SU-DHL-6 (cell line): Measurements from ENCODE around the gene POU3F2.

Experiments used
- H2AFZ ChIP-seq: fragments of 200-600 bp; sonication (generic); 2 replicates; pipeline ENCODE4 v1.6.1; 2014; ENCODE audit warnings: low read depth, mild to moderate bottlenecking, moderate library complexity, mixed read lengths, antibody characterized with exemption, low read length; ENCODE audit not compliant: severe bottlenecking
- H3F3A ChIP-seq: fragments of 200-600 bp; shearing (Covaris generic); 2 replicates; pipeline ENCODE4 v1.6.0; 2016; ENCODE audit warnings: antibody characterized with exemption, mild to moderate bottlenecking; ENCODE audit not compliant: insufficient read depth
- H3K27ac ChIP-seq: fragments of 200-600 bp; sonication (generic); 2 replicates; pipeline ENCODE4 v1.5.1; 2016; ENCODE audit warnings: low read depth, mild to moderate bottlenecking, low read length, moderate library complexity, mixed read lengths
- H3K27me3 ChIP-seq: fragments of 200-600 bp; sonication (generic), shearing (Covaris generic); 2 replicates; pipeline ENCODE4 v1.6.0; 2014; ENCODE audit warnings: mild to moderate bottlenecking, low read length
- H3K36me3 ChIP-seq: fragments of 200-600 bp; sonication (generic); 2 replicates; pipeline ENCODE4 v1.6.1; 2014; ENCODE audit warnings: mild to moderate bottlenecking, low read length, mixed read lengths
- H3K4me2 ChIP-seq: fragments of 300-600, 200-600 bp; shearing (Covaris generic), sonication (generic); 2 replicates; pipeline ENCODE4 v1.6.0; 2014; ENCODE audit warnings: low read length, low read depth, mild to moderate bottlenecking; ENCODE audit not compliant: poor library complexity, severe bottlenecking
- H3K4me3 ChIP-seq: fragments of 200-600 bp; sonication (generic); 2 replicates; pipeline ENCODE4 v1.5.1; 2014; ENCODE audit warnings: antibody characterized with exemption, low read length, mild to moderate bottlenecking, mixed read lengths; ENCODE audit not compliant: insufficient read depth, poor library complexity, severe bottlenecking
- H3K79me2 ChIP-seq: fragments of 200-600 bp; sonication (generic); 2 replicates; pipeline ENCODE4 v1.6.1; 2014; ENCODE audit warnings: mild to moderate bottlenecking, low read length, moderate library complexity; ENCODE audit not compliant: insufficient read depth
- H3K9ac ChIP-seq: fragments of 200-600 bp; sonication (generic); 2 replicates; pipeline ENCODE4 v1.7.0; 2014; ENCODE audit warnings: mild to moderate bottlenecking, low read length
- H3K9me2 ChIP-seq: fragments of 200-600 bp; sonication (generic); replicated peaks from 2 replicates; pipeline ENCODE4 v1.6.1; 2014; ENCODE audit warnings: low read length; ENCODE audit not compliant: insufficient read depth
- H3K9me3 ChIP-seq: fragments of 200-600 bp; sonication (generic); 2 replicates; pipeline ENCODE4 v1.6.1; 2014; ENCODE audit warnings: low read length, mixed read lengths; ENCODE audit not compliant: insufficient read depth
- H4K20me1 ChIP-seq: fragments of 200-600 bp; sonication (generic); 2 replicates; pipeline ENCODE4 v1.6.1; 2014; ENCODE audit warnings: low read depth, mild to moderate bottlenecking, antibody characterized with exemption, low read length, moderate library complexity, mixed read lengths
- CTCF ChIP-seq: fragments of 200-600 bp; sonication (generic); IDR thresholded peaks from one replicate; pipeline ENCODE4 v1.5.1; 2017; ENCODE audit warnings: antibody characterized with exemption, mild to moderate bottlenecking, low read length, moderate library complexity; ENCODE audit not compliant: insufficient read depth, poor library complexity, severe bottlenecking
- EZH2phosphoT487 ChIP-seq: fragments of 200-600 bp; sonication (generic), shearing (Covaris generic); conservative IDR thresholded peaks from 2 replicates; pipeline ENCODE4 v1.6.1; 2018; ENCODE audit warnings: mild to moderate bottlenecking, antibody characterized with exemption, low read length, moderate library complexity, mixed read lengths

POU3F2 gene

GRCh38 chr6:98824902-98825599 is 9.3 kb upstream of the POU3F2 start:
- H3F3A ChIP-seq = no peaks in the 10 kb centered on the region
- no peaks in the 10 kb centered on the region for H3K9me3 ChIP-seq
- H2AFZ ChIP-seq = no peak overlapping the region
- H3K9ac ChIP-seq = no peak overlapping the region
- no peak overlapping the region for H3K4me2 ChIP-seq
- H3K27me3 ChIP-seq = no peaks in the 10 kb centered on the region
- no peaks in the 10 kb centered on the region for H3K9me2 ChIP-seq
- no peaks in the 10 kb centered on the region for H4K20me1 ChIP-seq
- H3K79me2 ChIP-seq = no peaks in the 10 kb centered on the region
- no peak overlapping the region for H3K27ac ChIP-seq
- H3K4me3 ChIP-seq = no peak overlapping the region
- no peaks in the 10 kb centered on the region for H3K36me3 ChIP-seq
- no peak for TF ChIP-seq EZH2phosphoT487
- TF ChIP-seq CTCF = no peak

GRCh38 chr6:98825600-98826230 is 8.7 kb upstream of the POU3F2 start:
- TF ChIP-seq EZH2phosphoT487 (no peak), CTCF (no peak)
- Histone ChIP-seq H3K27me3 (no peaks in the 10 kb centered on the region), H3K79me2 (no peaks in the 10 kb centered on the region), H2AFZ (no peak overlapping the region), H3K9ac (no peak overlapping the region), H3K4me2 (no peak overlapping the region), H3K9me2 (no peaks in the 10 kb centered on the region), H3K4me3 (no peak overlapping the region), H3F3A (no peaks in the 10 kb centered on the region), H3K27ac (no peak overlapping the region), H4K20me1 (no peaks in the 10 kb centered on the region), H3K36me3 (no peaks in the 10 kb centered on the region), H3K9me3 (no peaks in the 10 kb centered on the region)

- Histone ChIP-seq H3K9me2 (no peaks in the 10 kb centered on the region), H3F3A (no peaks in the 10 kb centered on the region), H3K4me3 (no peak overlapping the region), H4K20me1 (no peaks in the 10 kb centered on the region), H2AFZ (no peak overlapping the region), H3K27ac (no peak overlapping the region), H3K9ac (no peak overlapping the region), H3K36me3 (no peaks in the 10 kb centered on the region), H3K79me2 (no peaks in the 10 kb centered on the region), H3K4me2 (no peak overlapping the region), H3K27me3 (no peaks in the 10 kb centered on the region), H3K9me3 (no peaks in the 10 kb centered on the region)
- TF ChIP-seq CTCF = no peak
- TF ChIP-seq EZH2phosphoT487 = no peak
Observed at GRCh38 chr6:98827295-98828159, 6.8 kb upstream of the POU3F2 start.
